Cardiac muscle cell (in vitro differentiated cells and primary cell): Measurements from ENCODE around the gene S100G. TPM values are rescaled to one million over a fixed set of nuclear protein-coding genes. Genes with fewer than 3 reads are reported as not detected.

Experiments
- DNase-seq, 2 donors: peaks; one replicate each; pipeline versions ENCODE4 v3.0.0 to v3.0.0-alpha.2; 2010 to 2017; ENCODE audit warnings: low read depth in 1 of 2, low spot score in 1 of 2
- H3K27ac ChIP-seq: fragments of 200-600 bp; sonication (generic); 2 replicates; pipeline ENCODE4 v1.5.1; 2016
- H3K27me3 ChIP-seq: fragments of 200-600 bp; sonication (generic); 2 replicates; pipeline ENCODE4 v1.6.0; 2016; ENCODE audit warnings: control low read depth
- H3K36me3 ChIP-seq: fragments of 200-600 bp; sonication (generic); 2 replicates; pipeline ENCODE4 v1.5.1; 2016; ENCODE audit warnings: control low read depth
- H3K4me1 ChIP-seq: fragments of 200-600 bp; sonication (generic); 2 replicates; pipeline ENCODE4 v1.8.1; 2017; ENCODE audit warnings: low read depth, mild to moderate bottlenecking, mixed run types
- H3K4me3 ChIP-seq: fragments of 200-600 bp; sonication (generic); 2 replicates; pipeline ENCODE4 v1.5.1; 2016; ENCODE audit warnings: mild to moderate bottlenecking
- H3K9me3 ChIP-seq: fragments of 200-600 bp; sonication (generic); 2 replicates; pipeline ENCODE4 v1.5.1; 2017; ENCODE audit warnings: low read depth, mild to moderate bottlenecking, control low read depth
- CTCF ChIP-seq: IDR thresholded peaks from 2 replicates; pipeline ENCODE4 v1.5.1; 2012; ENCODE audit warnings: low read depth, mild to moderate bottlenecking, low read length
- polyA plus RNA-seq: library from polyadenylated mRNA; unstranded; fragments of >200 nt; fragmentation: Nextera tagmentation; extraction: Ambion mirVana; gene quantifications from 2 replicates; pipeline ENCODE4 v1.2.1, GENCODE V29; 2016
- total RNA-seq: library from RNA; depleted of rRNA; stranded (reverse); fragments of >200 nt; gene quantifications from 2 replicates; pipeline ENCODE4 v1.2.3, GENCODE V29; 2016

The S100G gene
- total and polyA plus RNA-seq, 2 experiments from 2014 or later, result not detected

- Histone ChIP-seq H3K9me3 (no peaks in the 10 kb centered on the region), H3K27me3 (no peaks in the 10 kb centered on the region), H3K4me1 (no peaks in the 10 kb centered on the region), H3K27ac (no peak overlapping the region), H3K36me3 (peaks cover 11% of the 10 kb centered on the region), H3K4me3 (no peak overlapping the region)
- no peak for DNase-seq
- TF ChIP-seq CTCF, result no peak
These were observed 12.4 kb downstream of the S100G start for GRCh38 chrX:16662402-16662801.

DNA sequence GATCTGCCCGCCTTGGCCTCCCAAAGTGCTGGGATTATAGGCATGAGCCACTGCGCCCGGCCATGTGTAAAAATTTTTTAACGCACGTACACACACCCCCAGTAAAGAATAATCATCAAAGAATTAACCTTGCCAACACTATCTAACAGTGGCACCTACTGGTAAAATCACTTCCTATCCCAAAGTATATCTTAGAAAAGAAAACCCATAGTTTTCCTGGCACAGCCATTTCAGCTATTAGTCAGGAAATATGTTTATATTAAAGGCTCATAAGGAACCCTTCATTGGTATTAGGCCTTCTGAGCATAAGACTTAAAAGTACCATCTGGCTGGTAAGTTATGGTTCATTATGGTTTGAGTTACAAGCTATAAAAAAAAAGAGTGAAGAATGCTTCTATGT, 14.1 kb downstream of the S100G start:
- no peaks in the 10 kb centered on the region for H3K4me1 ChIP-seq
- DNase-seq, result no peak
- no peaks in the 10 kb centered on the region for H3K9me3 ChIP-seq
- H3K27ac ChIP-seq, result no peak overlapping the region
- no peak overlapping the region for H3K4me3 ChIP-seq
- peaks cover 11% of the 10 kb centered on the region for H3K36me3 ChIP-seq
- H3K27me3 ChIP-seq, result no peaks in the 10 kb centered on the region
- TF ChIP-seq CTCF, result no peak

- no peak for TF ChIP-seq CTCF
- Histone ChIP-seq H3K27ac (no peak overlapping the region), H3K4me3 (no peak overlapping the region), H3K27me3 (no peaks in the 10 kb centered on the region), H3K9me3 (no peaks in the 10 kb centered on the region), H3K36me3 (peaks cover 15% of the 10 kb centered on the region), H3K4me1 (no peaks in the 10 kb centered on the region)
- no peak for DNase-seq
These were observed 14.7 kb downstream of the S100G start for GRCh38 chrX:16664626-16665025.

GRCh38 chrX:16665089-16665488, 15.1 kb downstream of the S100G start:
- Histone ChIP-seq H3K9me3 (no peaks in the 10 kb centered on the region), H3K27me3 (no peaks in the 10 kb centered on the region), H3K27ac (no peak overlapping the region), H3K4me1 (no peaks in the 10 kb centered on the region), H3K4me3 (no peak overlapping the region), H3K36me3 (peaks cover 18% of the 10 kb centered on the region)
- DNase-seq, result peak in 1 of 2 donors; percentile 53
- no peak for TF ChIP-seq CTCF

GRCh38 chrX:16666541-16666940, 16.6 kb downstream of the S100G start:
- no peak for TF ChIP-seq CTCF

DNA sequence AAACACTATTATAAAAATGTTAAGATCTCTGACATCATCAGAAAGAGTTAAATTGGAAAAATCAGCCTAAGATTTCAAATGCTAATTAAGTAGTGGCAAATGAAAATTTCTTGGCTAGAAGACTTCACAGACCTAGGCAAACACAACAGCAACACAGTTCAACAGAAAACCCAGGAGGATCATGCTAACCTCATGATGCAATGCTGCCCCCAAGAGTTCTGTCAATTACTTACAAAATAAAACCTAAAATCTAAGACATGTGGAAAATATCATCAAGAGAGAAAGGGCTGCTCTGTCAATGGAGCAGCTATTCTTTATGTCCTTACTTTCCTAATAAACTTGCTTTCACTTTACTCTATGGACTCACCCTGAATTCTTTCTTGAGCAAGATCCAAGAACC, 21.0 kb downstream of the S100G start:
- H3K27ac ChIP-seq, result no peak overlapping the region
- peaks cover 24% of the 10 kb centered on the region for H3K36me3 ChIP-seq
- H3K9me3 ChIP-seq, result no peaks in the 10 kb centered on the region
- DNase-seq, result peak; percentile 48 to 74
- no peak overlapping the region for H3K4me3 ChIP-seq
- TF ChIP-seq CTCF, result peak; percentile 29
- no peaks in the 10 kb centered on the region for H3K27me3 ChIP-seq
- H3K4me1 ChIP-seq, result no peaks in the 10 kb centered on the region

More at GRCh38 chrX:16666541-16666940, 16.6 kb downstream of the S100G start:
- peaks cover 25% of the 10 kb centered on the region for H3K36me3 ChIP-seq
- no peak overlapping the region for H3K4me3 ChIP-seq
- no peak for DNase-seq
- no peaks in the 10 kb centered on the region for H3K9me3 ChIP-seq
- no peaks in the 10 kb centered on the region for H3K27me3 ChIP-seq
- H3K27ac ChIP-seq, result no peak overlapping the region
- H3K4me1 ChIP-seq, result no peaks in the 10 kb centered on the region
